Kasumi-1 (cell line): Measurements from ENCODE around the gene PIK3CG.
"Not testable (repeated sequence)": the region's sequence is repeated elsewhere in the genome, so short reads cannot be mapped to it uniquely, and the experiment has no call there.

Experiments
- DNase-seq, 2 experiments: peaks; one replicate each; lab custom pipeline; 2025; lab: John Stamatoyannopoulos, UW

PIK3CG gene

GRCh38 chr7:106865130-106866041, at the start of gene PIK3CG:
TSS of gene PIK3CG (plus strand) at chr7:106865282. CDS start at chr7:106867562, 2,280 bp downstream.
- DNase-seq = peak; percentile 97 to 99

GRCh38 chr7:106817098-106817497, 48.0 kb upstream of the PIK3CG start:
- no peak for DNase-seq

- DNase-seq = no peak
These were observed 46.3 kb upstream of the PIK3CG start for GRCh38 chr7:106818736-106819135.

GRCh38 chr7:106819546-106819945, 45.5 kb upstream of the PIK3CG start:
- DNase-seq = no peak

GRCh38 chr7:106820321-106821217, 44.5 kb upstream of the PIK3CG start:
- DNase-seq = no peak

- no peak for DNase-seq
These were observed 41.5 kb upstream of the PIK3CG start for GRCh38 chr7:106823631-106824030.

GRCh38 chr7:106824458-106824857, 40.6 kb upstream of the PIK3CG start:
- DNase-seq = no peak

GRCh38 chr7:106827626-106828025, 37.5 kb upstream of the PIK3CG start:
- no peak for DNase-seq

- DNase-seq = no peak
These were observed 35.6 kb upstream of the PIK3CG start for GRCh38 chr7:106829496-106829895.

- not testable (repeated sequence) for DNase-seq
These were observed 34.2 kb upstream of the PIK3CG start for GRCh38 chr7:106830896-106831295.

GRCh38 chr7:106836816-106837215, 28.3 kb upstream of the PIK3CG start:
- DNase-seq = no peak

GRCh38 chr7:106839511-106839910, 25.6 kb upstream of the PIK3CG start:
- DNase-seq = no peak

- no peak for DNase-seq
These were observed 24.7 kb upstream of the PIK3CG start for GRCh38 chr7:106840342-106840741.

- DNase-seq = no peak
These were observed 23.1 kb upstream of the PIK3CG start for GRCh38 chr7:106841896-106842390.

- no peak for DNase-seq
These were observed 20.6 kb upstream of the PIK3CG start for GRCh38 chr7:106844279-106844997.

GRCh38 chr7:106848049-106848448, 17.0 kb upstream of the PIK3CG start:
- DNase-seq = no peak

- DNase-seq = no peak
These were observed 16.1 kb upstream of the PIK3CG start for GRCh38 chr7:106848851-106849442.

- not testable (repeated sequence) for DNase-seq
These were observed 13.4 kb upstream of the PIK3CG start for GRCh38 chr7:106851632-106852031.

GRCh38 chr7:106853250-106853908, 11.7 kb upstream of the PIK3CG start:
- DNase-seq = no peak

GRCh38 chr7:106855540-106856132, 9.4 kb upstream of the PIK3CG start:
- no peak for DNase-seq
